IMR-90 (cell line): ENCODE data around the gene CHMP1A. TPM values are rescaled to one million over a fixed set of nuclear protein-coding genes. Genes with fewer than 3 reads are reported as not detected.

Experiments used
- ATAC-seq: fragments of 200-7000 bp; cut with Tn5 transposase; 2 replicates; pipeline ENCODE4 v1.9.1; 2020; ENCODE audit warnings: low read depth, mild to moderate bottlenecking, moderate library complexity
- BruUV-seq: library from RNA; stranded (reverse); fragments of 400-500 nt; replicated peaks from 2 replicates; lab custom pipeline; 2021; lab: Mats Ljungman, UMichigan
- CTCF ChIA-PET: fragments of 300-600 bp; formaldehyde crosslinking; extraction: SDS; loops from one replicate; lab custom pipeline; 2021; ENCODE audit warnings: antibody characterized with exemption; lab: Yijun Ruan, JAX
- POLR2A ChIA-PET: fragments of 300-600 bp; sonication (Branson Sonifier 250); formaldehyde crosslinking; loops from one replicate; lab custom pipeline; 2022; ENCODE audit warnings: antibody characterized with exemption; ENCODE audit not compliant: unreplicated experiment; lab: Charles Lee
- DNase-seq: peaks from one replicate; pipeline ENCODE4 v3.0.0; 2013
- H2AFZ ChIP-seq: replicated peaks from 2 replicates; pipeline ENCODE3; 2013; ENCODE audit warnings: low read length, mild to moderate bottlenecking; ENCODE audit not compliant: poor library complexity
- H2AK5ac ChIP-seq: 2 replicates; pipeline ENCODE4 v1.6.1; 2013; ENCODE audit warnings: low read depth, low read length, inconsistent platforms
- H2AK9ac ChIP-seq: replicated peaks from 2 replicates; pipeline ENCODE3; 2013; ENCODE audit warnings: mild to moderate bottlenecking, low read depth, low read length, moderate library complexity; ENCODE audit not compliant: poor library complexity
- H2BK120ac ChIP-seq: 2 replicates; pipeline ENCODE4 v1.6.1; 2013; ENCODE audit warnings: low read depth, low read length, inconsistent platforms
- H2BK15ac ChIP-seq: 3 replicates; pipeline ENCODE4 v1.6.1; 2013; ENCODE audit warnings: low read depth, low read length, inconsistent platforms
- H2BK20ac ChIP-seq: 2 replicates; pipeline ENCODE4 v1.6.1; 2013; ENCODE audit warnings: low read depth, mild to moderate bottlenecking, inconsistent platforms, low read length, moderate library complexity
- H2BK5ac ChIP-seq: 2 replicates; pipeline ENCODE4 v1.6.1; 2013; ENCODE audit warnings: mild to moderate bottlenecking, low read depth, low read length, inconsistent platforms; ENCODE audit not compliant: poor library complexity, severe bottlenecking
- H3K14ac ChIP-seq: replicated peaks from 2 replicates; pipeline ENCODE4 v1.6.1; 2013; ENCODE audit warnings: low read depth, low read length, inconsistent platforms
- H3K18ac ChIP-seq: 2 replicates; pipeline ENCODE4 v1.6.1; 2013; ENCODE audit warnings: low read depth, low read length, control low read depth
- H3K23ac ChIP-seq: 2 replicates; pipeline ENCODE4 v1.6.1; 2013; ENCODE audit warnings: low read depth, low read length, inconsistent platforms
- H3K27ac ChIP-seq: 2 replicates; pipeline ENCODE4 v1.5.1; 2013; ENCODE audit warnings: mild to moderate bottlenecking, control low read depth, low read length; ENCODE audit not compliant: insufficient read depth
- H3K27me3 ChIP-seq: 2 replicates; pipeline ENCODE4 v1.6.1; 2013; ENCODE audit warnings: low read length; ENCODE audit not compliant: control insufficient read depth, insufficient read depth
- H3K36me3 ChIP-seq: 2 replicates; pipeline ENCODE4 v1.6.1; 2013; ENCODE audit warnings: low read length, mixed read lengths; ENCODE audit not compliant: control insufficient read depth, insufficient read depth
- H3K4ac ChIP-seq: 2 replicates; pipeline ENCODE4 v1.6.1; 2013; ENCODE audit warnings: low read depth, low read length, inconsistent platforms
- H3K4me1 ChIP-seq: 2 replicates; pipeline ENCODE4 v1.6.1; 2013; ENCODE audit warnings: low read length, mixed read lengths; ENCODE audit not compliant: control insufficient read depth, insufficient read depth
- H3K4me2 ChIP-seq: 2 replicates; pipeline ENCODE4 v1.6.1; 2013; ENCODE audit warnings: low read depth, mild to moderate bottlenecking, control low read depth, low read length, moderate library complexity
- H3K4me3 ChIP-seq: 2 replicates; pipeline ENCODE4 v1.5.1; 2013; ENCODE audit warnings: low read depth, mild to moderate bottlenecking, control low read depth, low read length, moderate library complexity; ENCODE audit not compliant: insufficient read depth
- H3K56ac ChIP-seq: 2 replicates; pipeline ENCODE4 v1.6.1; 2013; ENCODE audit warnings: low read length, inconsistent platforms; ENCODE audit not compliant: insufficient read depth; ENCODE audit errors: extremely low read depth
- H3K79me1 ChIP-seq, 2 experiments: 2 replicates each; pipeline ENCODE4 v1.6.1; 2013; ENCODE audit warnings: low read length in 2 of 2, inconsistent platforms in 1 of 2, low read depth in 1 of 2
- H3K9ac ChIP-seq: 2 replicates; pipeline ENCODE4 v1.6.1; 2013; ENCODE audit warnings: low read depth, low read length, control low read depth
- H3K9me1 ChIP-seq: 2 replicates; pipeline ENCODE4 v1.6.1; 2013; ENCODE audit warnings: low read length, inconsistent platforms; ENCODE audit not compliant: insufficient read depth
- H3K9me3 ChIP-seq: 2 replicates; pipeline ENCODE4 v1.6.1; 2013; ENCODE audit warnings: low read length; ENCODE audit not compliant: control insufficient read depth, insufficient read depth
- H4K20me1 ChIP-seq: 2 replicates; pipeline ENCODE4 v1.6.1; 2013; ENCODE audit warnings: low read length, inconsistent platforms; ENCODE audit not compliant: insufficient read depth
- H4K5ac ChIP-seq: 2 replicates; pipeline ENCODE4 v1.6.1; 2013; ENCODE audit warnings: mild to moderate bottlenecking, low read depth, low read length, control low read depth
- H4K8ac ChIP-seq, 2 experiments: 2 replicates each; pipeline ENCODE4 v1.6.1; 2013; ENCODE audit warnings: low read depth in 2 of 2, low read length in 2 of 2, control low read depth in 1 of 2, inconsistent platforms in 1 of 2
- H4K91ac ChIP-seq: 2 replicates; pipeline ENCODE4 v1.6.1; 2013; ENCODE audit warnings: low read depth, low read length, inconsistent platforms; ENCODE audit not compliant: insufficient read depth
- BHLHE40 ChIP-seq: fragments of 150-350 bp; IDR thresholded peaks from 2 replicates; pipeline ENCODE4 v1.6.1; 2016; ENCODE audit warnings: mild to moderate bottlenecking, low read depth, low read length
- MAZ ChIP-seq: IDR thresholded peaks from 2 replicates; pipeline ENCODE4 v1.6.1; 2012; ENCODE audit warnings: low read depth, mild to moderate bottlenecking, low read length, improper control_type of control experiment, moderate library complexity, borderline replicate concordance
- NFE2L2 ChIP-seq: fragments of 150-350 bp; IDR thresholded peaks from 2 replicates; pipeline ENCODE4 v1.6.1; 2016; ENCODE audit warnings: low read depth, mild to moderate bottlenecking, low read length
- POLR2A ChIP-seq: IDR thresholded peaks from 2 replicates; pipeline ENCODE4 v1.6.1; 2012; ENCODE audit warnings: mild to moderate bottlenecking, low read depth, low read length
- WGBS, 2 experiments: methylation state at CpG; one replicate each; pipeline versions ENCODE4 v1.1.5 to v1.1.7; 2013; ENCODE audit warnings: missing lambda C conversion rate in 2 of 2; ENCODE audit not compliant: insufficient read length in 1 of 2; ENCODE audit errors: extremely low coverage in 2 of 2; 5-methylcytosine and 5-hydroxymethylcytosine counted together
- dilution Hi-C: fragments of 300-500 bp; cut with HindIII; formaldehyde crosslinking; loops from one replicate; pipeline ENCODE4 v1.14.3; 2018; ENCODE audit warnings: low sequenced_read_pairs; ENCODE audit not compliant: unreplicated experiment
- in situ Hi-C: fragments of 300-500 bp; cut with MboI; formaldehyde crosslinking; loops from 3 replicates; pipeline ENCODE4 v1.14.3; 2019; ENCODE audit warnings: low sequenced_read_pairs, inconsistent platforms, mixed read lengths
- intact Hi-C: fragments of 100-400 bp; cut with micrococcal nuclease; formaldehyde crosslinking; loops from 2 replicates; pipeline ENCODE4 v1.10.0; 2022
- polyA plus RNA-seq, 3 experiments: library from polyadenylated mRNA; depleted of rRNA; stranded (reverse); fragments of >200 nt; gene quantifications; 2 replicates each; pipeline ENCODE4 v1.2.3, GENCODE V29; 2012; ENCODE audit warnings: low replicate concordance in 1 of 3
- total RNA-seq: library from RNA; depleted of rRNA; stranded (reverse); fragments of >200 nt; gene quantifications from 2 replicates; pipeline ENCODE4 v1.2.3, GENCODE V29; 2012

The CHMP1A gene
- total and polyA plus RNA-seq, 2 of the 4 experiments (the other 2 are of a cell fraction) = 97.3 to 99.8 TPM

DNA sequence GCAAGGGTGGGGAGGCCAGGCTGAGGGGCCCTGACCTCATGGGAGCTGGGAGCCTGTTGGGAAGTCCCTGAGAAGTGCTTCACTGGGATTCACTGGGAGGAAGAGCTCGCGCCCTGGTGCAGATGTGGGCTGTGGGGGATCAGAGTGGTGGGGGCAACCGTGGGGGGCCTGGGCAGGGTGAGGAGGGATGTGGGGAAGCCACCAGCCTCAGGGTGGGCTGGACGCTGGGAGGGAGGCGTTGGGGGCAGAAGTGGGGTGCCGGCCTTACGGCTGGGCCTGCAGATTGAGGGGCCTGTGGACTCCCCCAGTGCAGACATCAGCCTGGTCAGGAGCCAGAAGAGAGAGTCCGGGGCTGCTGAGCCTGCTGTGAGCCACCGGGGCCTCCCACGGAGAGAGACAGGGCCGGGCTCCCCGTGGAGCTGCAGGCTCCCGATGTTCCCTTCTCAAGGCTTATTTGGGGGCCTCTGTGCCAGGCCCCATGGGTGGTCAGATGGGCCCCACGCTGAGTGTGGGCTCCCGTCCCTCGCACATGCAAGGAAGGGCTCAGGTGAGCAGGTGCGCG is 36.3 kb downstream of the CHMP1A start:
- Histone ChIP-seq H3K27me3 (peaks cover 43% of the 10 kb centered on the region), H3K4me1 (peaks cover 2% of the 10 kb centered on the region; the same call in 1 of the 2 replicates), H2BK120ac (no peak overlapping the region), H3K14ac (no peak overlapping the region), H3K4me3 (no peak overlapping the region), H3K79me1 (no peaks in the 10 kb centered on the region), H2AK9ac (no peak overlapping the region), H3K56ac (no peak overlapping the region), H4K5ac (no peak overlapping the region), H3K9me1 (no peaks in the 10 kb centered on the region), H3K27ac (no peak overlapping the region), H3K4ac (no peak overlapping the region), H3K4me2 (no peak overlapping the region), H4K20me1 (no peaks in the 10 kb centered on the region), H4K8ac (no peak overlapping the region), H2BK20ac (no peak overlapping the region), H2AK5ac (no peak overlapping the region), H3K36me3 (no peaks in the 10 kb centered on the region), H3K9me3 (no peaks in the 10 kb centered on the region), H3K23ac (no peak overlapping the region), H3K18ac (no peak overlapping the region), H2BK15ac (no peak overlapping the region), H4K91ac (no peak overlapping the region), H2AFZ (no peak overlapping the region), H2BK5ac (no peak overlapping the region), H3K9ac (no peak overlapping the region)
- in situ Hi-C loops = no loop called here
- ChIA-PET POLR2A (no interaction called here), CTCF (no interaction called here)
- WGBS, 2 experiments = 83% methylated on average over 10 of the region's 18 CpGs; no CpG with 5 or more reads in 1 of the 2 experiments
- DNase-seq (no peak), ATAC-seq (no peak)
- BruUV-seq = no TSS peak
- dilution Hi-C loops = no loop called here
- intact Hi-C loops = no loop called here
- TF ChIP-seq NFE2L2 (no peak), POLR2A (no peak), MAZ (no peak), BHLHE40 (no peak)
